ENCODE measurements around the gene SH2B3. TPM values are rescaled to one million over a fixed set of nuclear protein-coding genes. Genes with fewer than 3 reads are reported as not detected.

The SH2B3 gene
- total RNA-seq, 1 experiment from 2014 or later: 16.7 TPM

- Histone ChIP-seq H3K27me3 (ENCODE audit: low read length) (no peaks in the 10 kb centered on the region), H4K20me1 (ENCODE audit: insufficient read depth, low read depth, low read length) (no peaks in the 10 kb centered on the region), H3K4me3 (ENCODE audit: low read length) (no peak overlapping the region), H3K9me3 (ENCODE audit: low read length) (no peaks in the 10 kb centered on the region), H2AFZ (ENCODE audit: low read length) (no peak overlapping the region), H3K4me1 (ENCODE audit: low read length) (peaks cover 16% of the 10 kb centered on the region), H3K36me3 (ENCODE audit: insufficient read depth, low read length) (no peaks in the 10 kb centered on the region), H3K79me2 (ENCODE audit: low read length) (peaks cover 69% of the 10 kb centered on the region), H3K9me2 (replicated peaks; ENCODE audit: insufficient read depth, low read length) (no peaks in the 10 kb centered on the region), H3K4me2 (ENCODE audit: low read depth, low read length, poor library complexity, severe bottlenecking) (no peak overlapping the region), H3K9ac (ENCODE audit: low read length) (no peak overlapping the region), H3K27ac (ENCODE audit: low read length) (no peak overlapping the region)
- no peak for DNase-seq
Measured at GRCh38 chr12:111440152-111440551, 34.4 kb downstream of the SH2B3 start.

GRCh38 chr12:111440631-111441030 lies 34.9 kb downstream of the SH2B3 start:
- H3K4me1 ChIP-seq (ENCODE audit: low read length): peaks cover 17% of the 10 kb centered on the region
- no peaks in the 10 kb centered on the region for H3K9me2 ChIP-seq (replicated peaks; ENCODE audit: insufficient read depth, low read length)

GRCh38 chr12:111441107-111441928 lies 35.6 kb downstream of the SH2B3 start:
- H3K79me2 ChIP-seq (ENCODE audit: low read length): peaks cover 69% of the 10 kb centered on the region
- H3K9me3 ChIP-seq (ENCODE audit: low read length): no peaks in the 10 kb centered on the region
- H4K20me1 ChIP-seq (ENCODE audit: insufficient read depth, low read depth, low read length): no peaks in the 10 kb centered on the region; the same call in 1 of the 2 replicates
- no peak for DNase-seq
- peaks cover 6% of the 10 kb centered on the region for H3K36me3 ChIP-seq (ENCODE audit: insufficient read depth, low read length)
- H3K27ac ChIP-seq (ENCODE audit: low read length): no peak overlapping the region
- no peaks in the 10 kb centered on the region for H3K9me2 ChIP-seq (replicated peaks; ENCODE audit: insufficient read depth, low read length)
- no peak overlapping the region for H3K4me3 ChIP-seq (ENCODE audit: low read length)
- H2AFZ ChIP-seq (ENCODE audit: low read length): no peak overlapping the region
- H3K4me2 ChIP-seq (ENCODE audit: low read depth, low read length, poor library complexity, severe bottlenecking): no peak overlapping the region
- no peaks in the 10 kb centered on the region for H3K27me3 ChIP-seq (ENCODE audit: low read length)
- no peak overlapping the region for H3K9ac ChIP-seq (ENCODE audit: low read length)
- H3K4me1 ChIP-seq (ENCODE audit: low read length): peaks cover 22% of the 10 kb centered on the region

More at GRCh38 chr12:111440631-111441030, 34.9 kb downstream of the SH2B3 start:
- H3K4me2 ChIP-seq (ENCODE audit: low read depth, low read length, poor library complexity, severe bottlenecking): no peak overlapping the region
- no peaks in the 10 kb centered on the region for H3K9me3 ChIP-seq (ENCODE audit: low read length)
- no peak overlapping the region for H3K27ac ChIP-seq (ENCODE audit: low read length)
- no peak overlapping the region for H2AFZ ChIP-seq (ENCODE audit: low read length)
- no peak for DNase-seq
- no peak overlapping the region for H3K9ac ChIP-seq (ENCODE audit: low read length)
- no peaks in the 10 kb centered on the region for H3K27me3 ChIP-seq (ENCODE audit: low read length)
- peaks cover 5% of the 10 kb centered on the region; the same call in 1 of the 2 replicates for H3K36me3 ChIP-seq (ENCODE audit: insufficient read depth, low read length)
- H3K4me3 ChIP-seq (ENCODE audit: low read length): no peak overlapping the region
- peaks cover 69% of the 10 kb centered on the region for H3K79me2 ChIP-seq (ENCODE audit: low read length)
- H4K20me1 ChIP-seq (ENCODE audit: insufficient read depth, low read depth, low read length): no peaks in the 10 kb centered on the region; the same call in 1 of the 2 replicates

- Histone ChIP-seq H3K27ac (ENCODE audit: low read length) (no peak overlapping the region), H3K9me2 (replicated peaks; ENCODE audit: insufficient read depth, low read length) (no peaks in the 10 kb centered on the region), H3K9ac (ENCODE audit: low read length) (no peak overlapping the region), H3K4me2 (ENCODE audit: low read depth, low read length, poor library complexity, severe bottlenecking) (no peak overlapping the region), H3K27me3 (ENCODE audit: low read length) (no peaks in the 10 kb centered on the region), H3K4me1 (ENCODE audit: low read length) (peaks cover 23% of the 10 kb centered on the region), H3K9me3 (ENCODE audit: low read length) (no peaks in the 10 kb centered on the region), H3K4me3 (ENCODE audit: low read length) (no peak overlapping the region), H3K79me2 (ENCODE audit: low read length) (peaks cover 58% of the 10 kb centered on the region), H4K20me1 (ENCODE audit: insufficient read depth, low read depth, low read length) (no peaks in the 10 kb centered on the region; the same call in 1 of the 2 replicates), H2AFZ (ENCODE audit: low read length) (no peak overlapping the region), H3K36me3 (ENCODE audit: insufficient read depth, low read length) (peaks cover 6% of the 10 kb centered on the region)
- DNase-seq: no peak
Measured at GRCh38 chr12:111442301-111443045, 36.8 kb downstream of the SH2B3 start.

GRCh38 chr12:111443086-111443485 lies 37.4 kb downstream of the SH2B3 start:
- Histone ChIP-seq H3K9me2 (replicated peaks; ENCODE audit: insufficient read depth, low read length) (no peaks in the 10 kb centered on the region), H3K79me2 (ENCODE audit: low read length) (peaks cover 52% of the 10 kb centered on the region), H4K20me1 (ENCODE audit: insufficient read depth, low read depth, low read length) (no peaks in the 10 kb centered on the region; the same call in 1 of the 2 replicates), H3K27ac (ENCODE audit: low read length) (no peak overlapping the region), H3K27me3 (ENCODE audit: low read length) (no peaks in the 10 kb centered on the region), H3K9me3 (ENCODE audit: low read length) (no peaks in the 10 kb centered on the region), H3K4me3 (ENCODE audit: low read length) (no peak overlapping the region), H3K9ac (ENCODE audit: low read length) (no peak overlapping the region), H3K4me1 (ENCODE audit: low read length) (peaks cover 23% of the 10 kb centered on the region), H3K36me3 (ENCODE audit: insufficient read depth, low read length) (peaks cover 7% of the 10 kb centered on the region), H3K4me2 (ENCODE audit: low read depth, low read length, poor library complexity, severe bottlenecking) (no peak overlapping the region), H2AFZ (ENCODE audit: low read length) (no peak overlapping the region)
- DNase-seq: no peak

GRCh38 chr12:111443586-111443985 lies 37.9 kb downstream of the SH2B3 start:
- Histone ChIP-seq H2AFZ (ENCODE audit: low read length) (no peak overlapping the region), H3K27me3 (ENCODE audit: low read length) (no peaks in the 10 kb centered on the region), H3K27ac (ENCODE audit: low read length) (no peak overlapping the region), H3K9ac (ENCODE audit: low read length) (no peak overlapping the region), H4K20me1 (ENCODE audit: insufficient read depth, low read depth, low read length) (no peaks in the 10 kb centered on the region; the same call in 1 of the 2 replicates), H3K4me2 (ENCODE audit: low read depth, low read length, poor library complexity, severe bottlenecking) (no peak overlapping the region), H3K9me2 (replicated peaks; ENCODE audit: insufficient read depth, low read length) (no peaks in the 10 kb centered on the region), H3K4me3 (ENCODE audit: low read length) (no peak overlapping the region), H3K36me3 (ENCODE audit: insufficient read depth, low read length) (peaks cover 12% of the 10 kb centered on the region), H3K79me2 (ENCODE audit: low read length) (peaks cover 50% of the 10 kb centered on the region), H3K4me1 (ENCODE audit: low read length) (peaks cover 24% of the 10 kb centered on the region), H3K9me3 (ENCODE audit: low read length) (no peaks in the 10 kb centered on the region)
- DNase-seq: no peak

- H3K79me2 ChIP-seq (ENCODE audit: low read length): peaks cover 51% of the 10 kb centered on the region
- H3K4me3 ChIP-seq (ENCODE audit: low read length): no peak overlapping the region
- no peak overlapping the region for H2AFZ ChIP-seq (ENCODE audit: low read length)
- peaks cover 15% of the 10 kb centered on the region for H3K36me3 ChIP-seq (ENCODE audit: insufficient read depth, low read length)
- H3K27me3 ChIP-seq (ENCODE audit: low read length): no peaks in the 10 kb centered on the region
- no peak overlapping the region for H3K4me2 ChIP-seq (ENCODE audit: low read depth, low read length, poor library complexity, severe bottlenecking)
- peak overlapping the region; percentile 40 for H3K27ac ChIP-seq (ENCODE audit: low read length)
- no peaks in the 10 kb centered on the region for H3K9me2 ChIP-seq (replicated peaks; ENCODE audit: insufficient read depth, low read length)
- DNase-seq: no peak
- peaks cover 33% of the 10 kb centered on the region for H3K4me1 ChIP-seq (ENCODE audit: low read length)
- H3K9ac ChIP-seq (ENCODE audit: low read length): peak overlapping the region; percentile 16; the same call in 1 of the 2 replicates
- H4K20me1 ChIP-seq (ENCODE audit: insufficient read depth, low read depth, low read length): peaks cover 2% of the 10 kb centered on the region
- no peaks in the 10 kb centered on the region for H3K9me3 ChIP-seq (ENCODE audit: low read length)
Measured at GRCh38 chr12:111444314-111444924, 38.7 kb downstream of the SH2B3 start.
